ENCODE data around the gene RPL31. TPM values are rescaled to one million over a fixed set of nuclear protein-coding genes. Genes with fewer than 3 reads are reported as not detected.
"Not testable (repeated sequence)": the region's sequence is repeated elsewhere in the genome, so short reads cannot be mapped to it uniquely, and the experiment has no call there.

RPL31 gene
- total RNA-seq, 4 donors from 2014 or later = 638 to 2,401 (median 1,440) TPM

GRCh38 chr2:101047075-101047766, 45.1 kb downstream of the RPL31 start:
- DNase-seq = no peak
- intact Hi-C loops (cut with DNase I) = no loop called here
- Histone ChIP-seq H3K9me3 (no peaks in the 10 kb centered on the region), H3K27ac (peak overlapping the region in 3 of 4 donors; percentile 20 to 43 (median 42)), H3K27me3 (no peaks in the 10 kb centered on the region), H3K36me3 (peaks cover 0 to 75% (median 0%) of the 10 kb centered on the region in 3 donors), H3K4me1 (peaks cover 10 to 22% (median 14%) of the 10 kb centered on the region in 3 donors), H3K4me3 (no peak overlapping the region)
- WGBS, 2 donors = 18 to 43% methylated on average over 4 to 12 of the region's 12 CpGs
- TF ChIP-seq, protein P1, sequence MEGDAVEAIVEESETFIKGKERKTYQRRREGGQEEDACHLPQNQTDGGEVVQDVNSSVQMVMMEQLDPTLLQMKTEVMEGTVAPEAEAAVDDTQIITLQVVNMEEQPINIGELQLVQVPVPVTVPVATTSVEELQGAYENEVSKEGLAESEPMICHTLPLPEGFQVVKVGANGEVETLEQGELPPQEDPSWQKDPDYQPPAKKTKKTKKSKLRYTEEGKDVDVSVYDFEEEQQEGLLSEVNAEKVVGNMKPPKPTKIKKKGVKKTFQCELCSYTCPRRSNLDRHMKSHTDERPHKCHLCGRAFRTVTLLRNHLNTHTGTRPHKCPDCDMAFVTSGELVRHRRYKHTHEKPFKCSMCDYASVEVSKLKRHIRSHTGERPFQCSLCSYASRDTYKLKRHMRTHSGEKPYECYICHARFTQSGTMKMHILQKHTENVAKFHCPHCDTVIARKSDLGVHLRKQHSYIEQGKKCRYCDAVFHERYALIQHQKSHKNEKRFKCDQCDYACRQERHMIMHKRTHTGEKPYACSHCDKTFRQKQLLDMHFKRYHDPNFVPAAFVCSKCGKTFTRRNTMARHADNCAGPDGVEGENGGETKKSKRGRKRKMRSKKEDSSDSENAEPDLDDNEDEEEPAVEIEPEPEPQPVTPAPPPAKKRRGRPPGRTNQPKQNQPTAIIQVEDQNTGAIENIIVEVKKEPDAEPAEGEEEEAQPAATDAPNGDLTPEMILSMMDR (IDR thresholded peaks at IDR 0.05) = no peak
- no peak for TF ChIP-seq POLR2A (IDR thresholded peaks at IDR 0.05)

DNA sequence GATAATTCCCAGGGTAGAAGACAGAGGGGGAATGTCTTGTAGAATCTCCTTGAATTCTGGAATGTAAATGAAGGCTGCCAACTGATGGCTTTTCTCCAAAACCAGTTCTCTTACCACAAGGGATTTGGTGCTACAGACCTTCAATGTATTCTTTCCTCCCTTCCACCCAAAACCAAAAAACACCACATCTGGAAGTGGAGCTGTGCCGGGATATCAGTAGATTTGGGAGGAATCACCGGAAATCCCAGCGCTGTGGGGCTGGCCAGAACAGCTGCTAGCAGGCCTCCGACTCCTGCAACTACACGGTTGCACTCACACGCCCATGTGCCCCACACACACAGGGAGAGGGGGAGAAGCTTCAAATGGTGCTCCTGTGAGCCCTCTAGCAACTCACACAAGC, 45.7 kb downstream of the RPL31 start:
- no peak for TF ChIP-seq POLR2A (IDR thresholded peaks at IDR 0.05)
- TF ChIP-seq, protein P1 (IDR thresholded peaks at IDR 0.05) = no peak
- H3K27ac ChIP-seq = peak overlapping the region in 3 of 4 donors; percentile 4 to 43 (median 42)
- H3K4me1 ChIP-seq = peaks cover 10 to 22% (median 14%) of the 10 kb centered on the region in 3 donors
- WGBS, 2 donors = 21 to 55% methylated on average over 3 to 6 of the region's 6 CpGs
- intact Hi-C loops (cut with DNase I) = no loop called here
- H3K36me3 ChIP-seq = peaks cover 0 to 72% (median 0%) of the 10 kb centered on the region in 3 donors
- no peak overlapping the region for H3K4me3 ChIP-seq
- DNase-seq = no peak
- H3K27me3 ChIP-seq = no peaks in the 10 kb centered on the region
- H3K9me3 ChIP-seq = no peaks in the 10 kb centered on the region

GRCh38 chr2:101048756-101049155, 46.7 kb downstream of the RPL31 start:
- Histone ChIP-seq H3K36me3 (peaks cover 0 to 72% (median 0%) of the 10 kb centered on the region in 3 donors), H3K4me1 (peaks cover 10 to 22% (median 14%) of the 10 kb centered on the region in 3 donors), H3K9me3 (no peaks in the 10 kb centered on the region), H3K4me3 (no peak overlapping the region), H3K27ac (no peak overlapping the region), H3K27me3 (no peaks in the 10 kb centered on the region)
- WGBS, 2 donors = 94 to 96% methylated on average over 3 of the region's 3 CpGs
- intact Hi-C loops (cut with DNase I) = no loop called here
- no peak for DNase-seq
- no peak for TF ChIP-seq POLR2A (IDR thresholded peaks at IDR 0.05)
- TF ChIP-seq, protein P1 (IDR thresholded peaks at IDR 0.05) = no peak

- WGBS, 2 donors = 97 to 98% methylated on average over 6 of the region's 6 CpGs
- DNase-seq; H3K4me3 ChIP-seq; H3K27ac ChIP-seq; H3K27me3 ChIP-seq; H3K9me3 ChIP-seq; intact Hi-C loops (cut with DNase I): not testable (repeated sequence)
- Histone ChIP-seq H3K36me3 (peaks cover 0 to 64% (median 0%) of the 10 kb centered on the region in 3 donors), H3K4me1 (peaks cover 10 to 22% (median 14%) of the 10 kb centered on the region in 3 donors)
These were observed 48.8 kb downstream of the RPL31 start for GRCh38 chr2:101050886-101051285.

GRCh38 chr2:101052147-101052546, 50.1 kb downstream of the RPL31 start:
- H3K36me3 ChIP-seq = peaks cover 0 to 64% (median 0%) of the 10 kb centered on the region in 3 donors
- TF ChIP-seq, protein P1 (IDR thresholded peaks at IDR 0.05) = no peak
- no peak for TF ChIP-seq POLR2A (IDR thresholded peaks at IDR 0.05)
- WGBS, 2 donors = 88 to 93% methylated on average over 5 of the region's 5 CpGs

More at GRCh38 chr2:101052147-101052546, 50.1 kb downstream of the RPL31 start:
- Histone ChIP-seq H3K4me3 (no peak overlapping the region), H3K4me1 (peaks cover 8 to 17% (median 11%) of the 10 kb centered on the region in 3 donors), H3K9me3 (no peaks in the 10 kb centered on the region), H3K27me3 (no peaks in the 10 kb centered on the region), H3K27ac (no peak overlapping the region)
- intact Hi-C loops (cut with DNase I) = no loop called here
- no peak for DNase-seq
